GM18505 (cell line): Measurements from ENCODE around the gene RCL1.
"Not testable (repeated sequence)": the region's sequence is repeated elsewhere in the genome, so short reads cannot be mapped to it uniquely, and the experiment has no call there.

Source experiments
- ATAC-seq: cut with Tn5 transposase; IDR thresholded peaks from one replicate; pipeline ENCODE4 v1.9.1; 2021; ENCODE audit not compliant: unreplicated experiment
- POLR2A ChIP-seq: IDR thresholded peaks from 4 replicates; pipeline ENCODE4 v1.6.1; 2011; ENCODE audit warnings: borderline replicate concordance; ENCODE audit not compliant: insufficient read depth, insufficient read length; ENCODE audit errors: extremely low read depth

Gene RCL1

DNA sequence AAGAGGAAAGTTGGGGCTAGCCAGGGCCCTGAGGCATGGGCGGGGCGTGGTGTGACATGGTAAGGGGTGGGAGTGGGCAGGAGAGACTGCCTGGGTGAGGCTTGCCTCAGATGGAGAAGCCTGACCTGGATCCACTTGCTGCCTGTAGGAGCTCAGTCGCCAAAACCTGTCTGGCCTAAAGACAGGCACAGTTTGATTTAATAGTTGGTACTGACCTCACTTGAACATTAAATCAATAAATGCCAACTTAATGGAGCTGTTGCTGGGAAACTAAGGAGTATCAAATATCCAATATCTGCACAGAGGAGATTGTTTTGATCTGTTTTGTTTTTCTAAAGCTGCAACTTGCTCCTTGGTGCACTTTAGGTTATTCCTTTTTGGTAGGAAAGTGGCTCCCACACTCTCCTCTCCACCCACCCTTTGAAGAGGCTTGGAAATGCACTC, 86.4 kb downstream of the RCL1 start:
- ATAC-seq = no peak
- TF ChIP-seq POLR2A = no peak

- no peak for TF ChIP-seq POLR2A
- ATAC-seq = no peak
These were observed 90.7 kb downstream of the RCL1 start for GRCh38 chr9:4883326-4883873.

GRCh38 chr9:4886698-4887097, 94.0 kb downstream of the RCL1 start:
- TF ChIP-seq POLR2A = no peak
- ATAC-seq = peak; percentile 89

DNA sequence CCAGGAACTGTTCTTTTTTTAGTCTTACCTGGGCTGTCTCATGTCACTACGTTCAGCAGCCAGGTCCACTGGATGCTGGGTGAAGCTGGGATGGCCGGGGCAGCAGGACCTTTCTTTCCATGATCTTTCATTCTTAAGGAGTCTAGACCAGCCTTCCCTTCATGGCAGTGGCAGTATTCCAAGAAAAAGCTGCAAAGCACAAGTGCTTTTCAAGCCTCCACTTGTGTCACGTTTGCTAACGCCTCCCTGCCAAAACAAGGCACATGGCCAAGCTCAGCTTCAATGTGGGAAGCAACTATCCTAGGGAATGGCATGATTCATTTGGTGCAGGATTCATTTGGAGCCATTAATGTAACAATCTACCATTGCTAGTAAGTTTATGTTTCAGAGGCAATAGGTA, 94.8 kb downstream of the RCL1 start:
- no peak for TF ChIP-seq POLR2A
- ATAC-seq = no peak

DNA sequence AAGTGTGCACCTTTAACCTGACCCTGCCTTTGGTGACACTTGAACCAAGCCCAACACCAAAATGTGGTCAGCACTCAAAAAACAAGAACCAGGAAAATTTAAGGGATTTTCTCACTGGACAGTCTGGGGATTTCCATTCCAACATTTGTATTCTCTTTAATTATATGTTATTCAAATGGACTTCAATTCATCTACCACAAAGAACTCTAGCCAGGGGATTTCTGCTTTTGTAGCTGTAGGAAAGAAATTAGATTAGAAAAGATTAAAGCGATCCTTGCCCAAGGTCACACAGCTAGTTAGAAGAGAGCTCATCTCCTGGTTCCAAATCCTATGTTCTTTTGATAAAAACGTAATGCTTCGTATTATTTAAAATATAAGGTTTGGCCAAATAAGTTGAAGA, 97.5 kb downstream of the RCL1 start:
- TF ChIP-seq POLR2A = no peak
- no peak for ATAC-seq

GRCh38 chr9:4890929-4891328, 98.2 kb downstream of the RCL1 start:
- TF ChIP-seq POLR2A = no peak
- no peak for ATAC-seq

DNA sequence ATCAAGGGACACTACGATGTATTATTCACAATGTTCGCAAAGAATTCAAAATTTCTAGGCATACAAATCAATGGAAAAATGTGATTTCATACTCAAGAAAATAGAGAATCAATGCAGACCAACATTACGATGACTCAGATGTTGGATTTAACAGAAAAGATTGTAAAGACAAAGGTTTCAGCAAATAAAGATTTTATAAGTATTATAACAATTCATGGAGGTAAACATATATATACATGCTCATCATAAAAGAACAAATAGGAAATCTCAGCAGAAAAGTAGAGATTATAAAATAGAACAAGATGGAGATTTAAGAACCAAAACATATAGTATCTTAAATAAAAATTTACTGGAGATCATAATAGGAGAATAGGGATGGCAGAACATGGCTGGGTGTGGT, 98.9 kb downstream of the RCL1 start:
- ATAC-seq = no peak
- no peak for TF ChIP-seq POLR2A

- no peak for TF ChIP-seq POLR2A
- ATAC-seq = no peak
These were observed 99.9 kb downstream of the RCL1 start for GRCh38 chr9:4892501-4893194.

DNA sequence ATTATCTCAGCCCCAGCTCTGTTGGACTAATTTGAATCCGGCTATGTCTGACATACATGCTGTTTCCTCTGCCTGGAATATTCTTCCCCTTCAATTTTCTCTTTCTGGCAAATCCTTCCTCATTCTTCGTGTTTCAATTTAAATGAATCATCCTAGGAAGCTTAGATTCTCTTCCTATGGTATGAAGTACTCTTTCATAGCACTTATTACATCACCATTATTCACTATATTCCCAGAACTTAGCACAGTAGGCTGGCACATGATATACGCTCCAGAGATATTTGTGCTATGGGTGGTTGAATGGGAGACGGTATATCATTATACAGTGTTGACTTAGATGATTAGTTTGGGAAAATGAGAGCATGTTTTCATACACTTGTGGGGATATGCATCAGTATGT, 101.3 kb downstream of the RCL1 start:
- no peak for ATAC-seq

DNA sequence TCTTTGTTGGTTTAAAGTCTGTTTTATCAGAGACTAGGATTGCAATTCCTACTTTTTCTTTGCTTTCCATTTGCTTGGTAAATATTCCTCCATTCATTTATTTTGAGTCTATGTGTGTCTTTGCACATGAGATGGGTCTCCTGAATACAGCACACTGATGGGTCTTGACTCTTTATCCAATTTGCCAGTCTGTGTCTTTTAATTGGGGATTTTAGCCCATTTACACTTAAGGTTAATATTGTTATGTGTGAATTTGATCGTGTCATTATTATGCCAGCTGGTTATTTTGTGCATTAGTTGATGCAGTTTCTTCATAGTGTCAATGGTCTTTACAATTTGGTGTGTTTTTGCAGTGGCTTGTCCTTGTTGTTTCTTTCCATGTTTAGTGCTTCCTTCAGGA, 107.1 kb downstream of the RCL1 start:
- not testable (repeated sequence) for ATAC-seq

More for the DNA sequence above, 101.3 kb downstream of the RCL1 start:
- TF ChIP-seq POLR2A = no peak

DNA sequence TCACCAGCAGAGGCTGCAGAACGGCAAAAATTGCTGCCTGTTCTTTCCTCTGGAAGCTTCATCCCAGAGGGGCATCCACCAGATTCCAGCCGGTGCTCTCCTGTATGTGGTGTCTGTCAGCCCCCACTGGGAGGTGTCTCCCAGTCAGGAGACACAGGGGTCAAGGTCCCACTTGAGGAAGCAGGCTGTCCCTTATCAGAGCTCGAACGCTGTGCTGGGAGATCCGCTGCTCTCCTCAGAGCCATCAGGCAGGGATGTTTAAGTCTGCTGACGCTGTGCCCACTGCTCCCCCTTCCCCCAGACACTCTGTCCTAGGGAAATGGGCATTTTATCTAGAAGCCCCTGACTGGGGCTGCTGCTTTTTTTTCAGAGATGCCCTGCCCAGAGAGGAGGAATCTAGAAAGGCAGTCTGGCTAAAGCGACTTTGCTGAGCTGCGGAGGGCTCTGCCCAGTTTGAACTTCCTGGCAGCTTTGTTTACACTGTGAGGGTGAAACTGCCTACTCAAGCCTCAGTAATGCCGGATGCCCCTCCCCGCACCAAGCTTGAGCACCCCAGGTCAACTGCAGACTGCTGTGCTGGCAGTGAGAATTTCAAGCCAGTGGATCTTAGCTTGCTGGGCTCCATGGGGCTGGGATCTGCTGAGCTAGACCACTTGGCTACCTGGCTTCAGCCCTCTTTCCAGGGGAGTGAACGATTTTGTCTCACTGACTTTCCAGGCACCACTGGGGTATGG, 108.8 kb downstream of the RCL1 start:
- not testable (repeated sequence) for ATAC-seq

DNA sequence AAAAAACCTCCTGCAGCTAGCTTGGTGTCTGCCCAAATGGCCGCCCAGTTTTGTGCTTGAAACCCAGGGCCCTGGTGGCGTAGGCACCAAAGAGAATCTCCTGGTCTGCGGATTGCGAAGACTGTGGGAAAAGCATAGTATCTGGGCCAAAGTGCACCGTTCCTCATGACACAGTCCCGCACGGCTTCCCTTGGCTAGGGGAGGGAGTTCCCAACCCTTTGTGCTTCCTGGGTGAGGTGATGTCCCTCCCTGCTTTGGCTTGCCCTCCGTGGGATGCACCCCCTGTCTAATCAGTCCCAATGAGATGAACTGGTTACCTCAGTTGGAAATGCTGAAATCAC, 109.4 kb downstream of the RCL1 start:
- no peak for ATAC-seq
- no peak for TF ChIP-seq POLR2A

DNA sequence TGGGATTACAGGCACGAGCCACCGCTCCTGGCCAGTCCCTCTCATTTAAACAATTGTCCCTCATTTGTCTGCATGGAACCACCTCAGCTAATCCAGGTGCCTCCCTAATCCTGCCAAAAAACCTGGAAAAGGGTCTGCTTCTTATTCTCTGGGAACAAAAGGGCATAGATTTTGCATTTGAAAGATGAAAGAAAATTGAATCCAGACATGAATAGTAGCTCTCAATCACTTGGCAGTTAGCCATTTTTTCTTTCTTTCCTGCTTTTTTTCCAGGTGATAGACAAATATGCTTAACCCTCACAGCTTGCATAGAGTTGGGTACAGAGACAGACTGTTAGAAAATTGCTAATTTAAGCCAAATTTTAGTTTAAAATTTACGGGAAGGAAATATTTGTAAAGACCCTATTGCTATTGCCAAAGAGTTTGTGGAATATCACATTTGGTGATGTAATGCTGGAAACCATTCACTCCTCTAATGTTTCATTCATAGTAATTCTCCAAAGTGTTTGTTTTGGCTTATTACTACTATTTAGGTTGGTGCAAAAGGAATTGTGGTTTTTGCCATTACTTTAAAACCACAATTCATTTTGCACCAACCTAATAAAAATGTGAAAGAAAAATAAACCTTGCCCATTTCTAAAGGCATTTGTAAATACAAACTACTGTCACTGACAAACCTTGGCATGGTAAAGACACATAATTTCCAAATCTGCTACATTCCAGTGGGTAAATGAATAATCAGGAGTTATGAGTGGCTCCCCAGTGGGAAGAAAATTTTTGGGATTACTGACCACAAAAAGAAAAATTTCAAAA, 111.8 kb downstream of the RCL1 start:
- TF ChIP-seq POLR2A = no peak
- ATAC-seq = no peak

- TF ChIP-seq POLR2A = no peak
- no peak for ATAC-seq
These were observed 112.4 kb downstream of the RCL1 start for GRCh38 chr9:4905135-4905490.
